T1000 (cell line): ENCODE data around the gene HOXA5.

Source experiments
- DNase-seq: peaks from one replicate; lab custom pipeline; 2025; ENCODE audit warnings: mixed read lengths; lab: John Stamatoyannopoulos, UW

The HOXA5 gene

GRCh38 chr7:27143023-27143949 lies at the start of gene HOXA5:
HOXA5 (minus strand) TSS chr7:27143681; CDS start chr7:27143607, 74 bp downstream.
- DNase-seq = peak; percentile 76

- DNase-seq = no peak
These were observed 49.3 kb upstream of the HOXA5 start for GRCh38 chr7:27192546-27193334.

- no peak for DNase-seq
These were observed 48.5 kb upstream of the HOXA5 start for GRCh38 chr7:27191833-27192545.

GRCh38 chr7:27191161-27191731 lies 47.8 kb upstream of the HOXA5 start:
- no peak for DNase-seq

- DNase-seq = no peak
These were observed 46.7 kb upstream of the HOXA5 start for GRCh38 chr7:27189997-27190748.

GRCh38 chr7:27189295-27189996 lies 46.0 kb upstream of the HOXA5 start:
- DNase-seq = no peak

GRCh38 chr7:27188386-27189294 lies 45.2 kb upstream of the HOXA5 start:
- no peak for DNase-seq

GRCh38 chr7:27187475-27188385 lies 44.2 kb upstream of the HOXA5 start:
- no peak for DNase-seq

- DNase-seq = no peak
These were observed 43.4 kb upstream of the HOXA5 start for GRCh38 chr7:27186668-27187474.

GRCh38 chr7:27185854-27186667 lies 42.6 kb upstream of the HOXA5 start:
- DNase-seq = no peak

- no peak for DNase-seq
These were observed 41.8 kb upstream of the HOXA5 start, which contains the start of gene HOXA11 for GRCh38 chr7:27185013-27185853. HOXA11 (minus strand) TSS chr7:27185232; CDS start chr7:27185144, 88 bp downstream.

GRCh38 chr7:27184337-27185012 lies 41.0 kb upstream of the HOXA5 start:
- DNase-seq = no peak

GRCh38 chr7:27183682-27184336 lies 40.3 kb upstream of the HOXA5 start:
- no peak for DNase-seq
